GM12891 (cell line): ENCODE results near the gene SLC39A6.

Source experiments
- POLR2A ChIP-seq: IDR thresholded peaks from 2 replicates; pipeline ENCODE4 v1.6.1; 2011; ENCODE audit warnings: low read depth, low read length, control low read depth
- POLR2AphosphoS5 ChIP-seq: IDR thresholded peaks from 2 replicates; pipeline ENCODE4 v1.6.1; 2011; ENCODE audit warnings: low read depth, low read length, control low read depth
- POU2F2 ChIP-seq: IDR thresholded peaks from 2 replicates; pipeline ENCODE4 v1.6.1; 2011; ENCODE audit warnings: low read depth, mild to moderate bottlenecking, control low read depth, low read length, moderate library complexity
- SPI1 ChIP-seq: IDR thresholded peaks from 2 replicates; pipeline ENCODE4 v1.6.1; 2011; ENCODE audit warnings: low read depth, low read length, control low read depth
- TAF1 ChIP-seq: IDR thresholded peaks from 2 replicates; pipeline ENCODE4 v1.6.1; 2011; ENCODE audit warnings: low read depth, low read length, control low read depth

GRCh38 chr18:36175481-36175880 is 46.3 kb upstream of the SLC39A6 start:
- TF ChIP-seq POLR2A: no peak
- TF ChIP-seq TAF1: no peak
- no peak for TF ChIP-seq POU2F2
- TF ChIP-seq SPI1: no peak
- no peak for TF ChIP-seq POLR2AphosphoS5
